ENCODE results near the gene NACA2.

GRCh38 chr17:61619953-61620352 lies 28.9 kb upstream of the NACA2 start:
- TF ChIP-seq CTCF (IDR thresholded peaks at IDR 0.05) (no peak), ZFX (IDR thresholded peaks at IDR 0.05; ENCODE audit: borderline replicate concordance) (no peak)
